Measurements from ENCODE around the gene NRIP2. TPM values are rescaled to one million over a fixed set of nuclear protein-coding genes. Genes with fewer than 3 reads are reported as not detected.

The NRIP2 gene
- total and polyA plus RNA-seq, 2 donors (not counting 1 experiment from before 2014, with no cell fraction given) = 0.08 to 0.17 TPM

GRCh38 chr12:2783936-2784600 lies 50.8 kb downstream of the NRIP2 start:
- peak overlapping the region; percentile 75 for H3K4me2 ChIP-seq (ENCODE audit: extremely low read depth, insufficient read depth, low read length)
- H3K9ac ChIP-seq (ENCODE audit: insufficient read depth, low read length) = no peak overlapping the region
- H3K4me3 ChIP-seq (replicated peaks in 1 of 4; ENCODE audit: control extremely low read depth in 1 of 4, insufficient read depth in 1 of 4, low read depth in 3 of 4, low read length in 4 of 4) = peak overlapping the region in 1 of 4 experiments; percentile 6
- peaks cover 15% of the 10 kb centered on the region for H3K27me3 ChIP-seq (ENCODE audit: control insufficient read depth, insufficient read depth, low read length)
- no peaks in the 10 kb centered on the region for H4K20me1 ChIP-seq (ENCODE audit: control insufficient read depth, extremely low read depth, insufficient read depth, low read length)
- H3K27ac ChIP-seq (ENCODE audit: insufficient read depth, low read length) = no peak overlapping the region
- TF ChIP-seq EZH2 (IDR thresholded peaks at IDR 0.05; ENCODE audit: low read length, missing control alignments) (no peak), CTCF (conservative IDR thresholded peaks at IDR 0.05 in 1 of 2, IDR thresholded peaks at IDR 0.05 in 1 of 2; ENCODE audit: low read depth in 1 of 2, low read length in 2 of 2) (peak; percentile 78 to 97)
- no peaks in the 10 kb centered on the region for H3K79me2 ChIP-seq (ENCODE audit: control insufficient read depth, insufficient read depth, low read length)
- H3K9me3 ChIP-seq (ENCODE audit: control insufficient read depth, insufficient read depth, low read depth, low read length) = no peaks in the 10 kb centered on the region
- H3K36me3 ChIP-seq (ENCODE audit: control insufficient read depth, insufficient read depth, low read length) = no peaks in the 10 kb centered on the region
- H3K4me1 ChIP-seq (ENCODE audit: control insufficient read depth, extremely low read depth, insufficient read depth, low read length) = no peaks in the 10 kb centered on the region
- peak; percentile 33 to 52 for DNase-seq (ENCODE audit: low read depth in 2 of 2)
- peak overlapping the region; percentile 41 for H2AFZ ChIP-seq (ENCODE audit: low read length)

GRCh38 chr12:2779281-2779680 lies 55.6 kb downstream of the NRIP2 start:
- no peak overlapping the region for H3K27ac ChIP-seq (ENCODE audit: insufficient read depth, low read length)
- H3K4me3 ChIP-seq (replicated peaks in 1 of 4; ENCODE audit: control extremely low read depth in 1 of 4, insufficient read depth in 1 of 4, low read depth in 3 of 4, low read length in 4 of 4) = no peak overlapping the region
- H3K4me2 ChIP-seq (ENCODE audit: extremely low read depth, insufficient read depth, low read length) = no peak overlapping the region
- no peak for DNase-seq (ENCODE audit: low read depth in 2 of 2)
- peaks cover 10% of the 10 kb centered on the region for H3K27me3 ChIP-seq (ENCODE audit: control insufficient read depth, insufficient read depth, low read length)
- no peak for TF ChIP-seq EZH2 (IDR thresholded peaks at IDR 0.05; ENCODE audit: low read length, missing control alignments)
- no peak for TF ChIP-seq CTCF (conservative IDR thresholded peaks at IDR 0.05 in 1 of 2, IDR thresholded peaks at IDR 0.05 in 1 of 2; ENCODE audit: low read depth in 1 of 2, low read length in 2 of 2)
- H4K20me1 ChIP-seq (ENCODE audit: control insufficient read depth, extremely low read depth, insufficient read depth, low read length) = no peaks in the 10 kb centered on the region
- H3K9ac ChIP-seq (ENCODE audit: insufficient read depth, low read length) = no peak overlapping the region
- H3K4me1 ChIP-seq (ENCODE audit: control insufficient read depth, extremely low read depth, insufficient read depth, low read length) = no peaks in the 10 kb centered on the region
- no peaks in the 10 kb centered on the region for H3K9me3 ChIP-seq (ENCODE audit: control insufficient read depth, insufficient read depth, low read depth, low read length)
- H3K36me3 ChIP-seq (ENCODE audit: control insufficient read depth, insufficient read depth, low read length) = no peaks in the 10 kb centered on the region
- H3K79me2 ChIP-seq (ENCODE audit: control insufficient read depth, insufficient read depth, low read length) = no peaks in the 10 kb centered on the region
- no peak overlapping the region for H2AFZ ChIP-seq (ENCODE audit: low read length)

DNA sequence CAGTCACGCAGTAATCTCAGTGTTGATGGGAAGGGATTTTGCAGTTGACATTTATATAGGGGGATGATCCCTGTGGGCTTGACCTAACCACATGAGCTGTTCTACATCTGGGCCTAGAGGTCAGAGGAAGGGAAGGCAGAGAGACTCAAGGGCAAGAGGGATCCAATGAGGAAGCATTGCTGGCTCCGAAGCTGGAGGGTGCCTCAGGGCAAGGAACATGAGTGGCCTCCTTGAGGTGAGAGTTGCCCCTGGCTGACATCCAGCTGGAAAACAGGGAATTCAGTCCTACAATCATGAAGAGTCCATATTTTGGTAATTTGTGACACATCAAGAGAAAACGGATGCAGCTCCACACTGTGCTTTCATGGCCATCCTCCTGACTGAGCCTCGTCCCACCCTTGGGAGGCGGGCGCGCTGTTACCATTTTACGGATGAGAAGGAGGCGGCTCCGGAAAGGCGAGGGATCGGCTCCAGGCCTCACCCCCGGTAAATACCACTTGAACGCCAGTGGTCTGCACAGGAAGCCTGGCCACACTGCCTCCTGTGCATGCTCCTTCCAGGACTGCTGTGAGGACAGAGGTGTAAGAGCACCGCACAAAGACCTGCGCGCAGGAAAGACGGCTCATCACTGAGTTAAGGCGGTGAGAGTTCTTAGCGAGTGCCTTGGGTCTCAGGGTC lies 58.6 kb downstream of the NRIP2 start:
- Histone ChIP-seq H4K20me1 (ENCODE audit: control insufficient read depth, extremely low read depth, insufficient read depth, low read length) (no peaks in the 10 kb centered on the region), H3K79me2 (ENCODE audit: control insufficient read depth, insufficient read depth, low read length) (no peaks in the 10 kb centered on the region), H3K36me3 (ENCODE audit: control insufficient read depth, insufficient read depth, low read length) (no peaks in the 10 kb centered on the region), H3K4me1 (ENCODE audit: control insufficient read depth, extremely low read depth, insufficient read depth, low read length) (no peaks in the 10 kb centered on the region), H3K4me2 (ENCODE audit: extremely low read depth, insufficient read depth, low read length) (no peak overlapping the region), H3K9ac (ENCODE audit: insufficient read depth, low read length) (no peak overlapping the region), H2AFZ (ENCODE audit: low read length) (no peak overlapping the region), H3K4me3 (replicated peaks in 1 of 4; ENCODE audit: control extremely low read depth in 1 of 4, insufficient read depth in 1 of 4, low read depth in 3 of 4, low read length in 4 of 4) (no peak overlapping the region), H3K27ac (ENCODE audit: insufficient read depth, low read length) (no peak overlapping the region), H3K27me3 (ENCODE audit: control insufficient read depth, insufficient read depth, low read length) (peaks cover 13% of the 10 kb centered on the region), H3K9me3 (ENCODE audit: control insufficient read depth, insufficient read depth, low read depth, low read length) (no peaks in the 10 kb centered on the region)
- DNase-seq (ENCODE audit: low read depth in 2 of 2) = no peak
- no peak for TF ChIP-seq CTCF (conservative IDR thresholded peaks at IDR 0.05 in 1 of 2, IDR thresholded peaks at IDR 0.05 in 1 of 2; ENCODE audit: low read depth in 1 of 2, low read length in 2 of 2)
- no peak for TF ChIP-seq EZH2 (IDR thresholded peaks at IDR 0.05; ENCODE audit: low read length, missing control alignments)

Data from fibroblast of lung (primary cell).